GM13976 (cell line): ENCODE results near the gene SHC3.

Experiments used
- DNase-seq: peaks from one replicate; pipeline ENCODE4 v3.0.0; 2012; ENCODE audit warnings: low spot score
- CTCF ChIP-seq: IDR thresholded peaks from 2 replicates; pipeline ENCODE4 v1.5.1; 2012; ENCODE audit warnings: borderline replicate concordance, mild to moderate bottlenecking; ENCODE audit not compliant: insufficient read depth; ENCODE audit errors: extremely low read depth, missing control alignments, control extremely low read depth
- in situ Hi-C: fragments of 300-500 bp; cut with MboI; formaldehyde crosslinking; loops from one replicate; pipeline ENCODE4 v1.12.0; 2022; ENCODE audit warnings: low sequenced_read_pairs, mixed read lengths, inconsistent platforms; ENCODE audit not compliant: unreplicated experiment

The SHC3 gene

GRCh38 chr9:89054865-89055495, 123.6 kb downstream of the SHC3 start:
- no peak for DNase-seq
- no peak for TF ChIP-seq CTCF
- in situ Hi-C loops = no loop called here

GRCh38 chr9:89053301-89053700, 125.3 kb downstream of the SHC3 start:
- DNase-seq = no peak
- in situ Hi-C loops = no loop called here
- no peak for TF ChIP-seq CTCF

GRCh38 chr9:89052470-89053097, 126.0 kb downstream of the SHC3 start:
- TF ChIP-seq CTCF = no peak
- no peak for DNase-seq
- in situ Hi-C loops = no loop called here

GRCh38 chr9:89051421-89052025, 127.1 kb downstream of the SHC3 start:
- DNase-seq = no peak
- in situ Hi-C loops = no loop called here
- no peak for TF ChIP-seq CTCF

GRCh38 chr9:89049646-89050045, 129.0 kb downstream of the SHC3 start:
- no peak for DNase-seq
- in situ Hi-C loops = no loop called here
- TF ChIP-seq CTCF = no peak

GRCh38 chr9:89048616-89049015, 130.0 kb downstream of the SHC3 start:
- no peak for TF ChIP-seq CTCF
- DNase-seq = no peak
- in situ Hi-C loops = no loop called here

- DNase-seq = no peak
- no peak for TF ChIP-seq CTCF
- in situ Hi-C loops = no loop called here
Observed at GRCh38 chr9:89047667-89048066, 131.0 kb downstream of the SHC3 start.
